Stimulated activated CD4-positive, alpha-beta T cell treated with anti-CD3 and anti-CD28 coated beads, Interleukin-2, amount 100 ng/mL, for 48 hours (primary cell): ENCODE results near the gene MMP19.
"Not testable (repeated sequence)": the region's sequence is repeated elsewhere in the genome, so short reads cannot be mapped to it uniquely, and the experiment has no call there.

Experiments used
- DNase-seq, 2 donors: peaks; one replicate each; pipeline ENCODE4 v3.0.0-alpha.2; 2020

The MMP19 gene

GRCh38 chr12:55842681-55843429 lies at the start of gene MMP19:
TSS of gene MMP19 (minus strand) at chr12:55842936. CDS start at chr12:55842830, 106 bp downstream.
- no peak for DNase-seq

DNA sequence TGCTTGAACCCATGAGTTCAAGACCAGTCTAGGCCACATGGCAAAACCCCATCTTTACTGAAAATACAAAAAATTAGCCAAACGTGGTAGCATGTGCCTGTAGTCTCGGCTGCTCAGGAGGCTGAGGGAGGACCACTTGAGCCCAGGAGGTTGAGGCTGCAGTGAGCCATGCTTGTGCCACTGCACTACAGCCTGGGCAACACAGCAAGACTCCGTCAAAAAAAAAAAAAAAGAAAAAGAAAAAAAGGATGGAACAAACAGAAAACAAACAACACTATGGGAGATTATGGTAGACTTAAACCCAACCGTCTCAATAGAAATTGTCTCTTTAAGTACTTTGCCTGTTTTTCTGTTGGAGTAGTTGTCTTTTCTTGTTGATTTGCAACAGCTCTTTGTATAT lies 48.6 kb upstream of the MMP19 start:
- no peak for DNase-seq

- DNase-seq: no peak
These were observed 42.4 kb upstream of the MMP19 start for GRCh38 chr12:55885113-55885512.

- no peak for DNase-seq
These were observed 35.1 kb upstream of the MMP19 start for GRCh38 chr12:55877824-55878223.

GRCh38 chr12:55875704-55876467 lies 33.1 kb upstream of the MMP19 start:
- DNase-seq: no peak

DNA sequence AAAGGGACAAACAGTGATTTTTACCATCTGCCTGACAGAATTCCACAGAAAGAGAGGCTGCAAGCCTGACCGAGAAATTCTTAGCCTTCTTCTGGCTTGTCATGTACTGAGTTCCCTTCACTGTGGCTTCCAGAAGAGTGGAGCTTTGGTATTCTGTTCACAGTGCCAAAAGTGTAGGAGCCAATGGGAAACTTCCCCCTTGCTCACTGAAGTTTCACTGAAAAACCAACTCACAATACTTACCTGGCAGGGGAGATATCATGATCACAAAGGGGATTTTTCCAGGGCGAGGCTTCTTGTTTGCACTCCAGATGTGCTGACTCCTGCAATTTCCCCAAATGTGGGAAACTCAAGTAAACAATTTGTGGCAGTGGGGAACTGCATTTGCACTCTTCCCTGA lies 31.7 kb upstream of the MMP19 start:
- no peak for DNase-seq

DNA sequence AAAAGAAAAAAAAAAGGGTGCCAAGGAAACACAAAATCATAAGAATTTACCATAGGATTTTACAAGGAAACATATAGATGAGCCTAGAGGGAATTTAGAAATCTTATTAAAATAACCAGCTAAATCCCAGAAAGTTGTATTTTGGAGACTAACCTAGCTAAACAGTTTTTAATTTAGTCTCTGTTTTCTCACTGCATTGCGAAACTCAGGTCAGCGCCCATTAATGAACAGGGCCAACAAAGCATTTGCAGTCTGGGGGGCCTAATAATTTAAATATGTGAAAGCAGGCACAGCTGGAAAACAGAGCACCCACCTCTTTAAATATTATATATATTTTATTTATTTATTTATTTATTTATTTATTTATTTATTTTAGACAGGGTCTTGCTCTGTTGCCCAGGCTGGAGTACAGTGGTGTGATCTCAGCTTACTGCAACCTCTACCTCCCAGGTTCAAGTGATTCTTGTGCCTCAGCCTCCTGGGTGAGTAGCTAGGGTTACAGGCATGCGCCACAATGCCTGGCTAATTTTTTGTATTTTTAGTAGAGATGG lies 23.8 kb upstream of the MMP19 start:
- not testable (repeated sequence) for DNase-seq

- no peak for DNase-seq
These were observed 22.6 kb upstream of the MMP19 start for GRCh38 chr12:55865327-55865726.

DNA sequence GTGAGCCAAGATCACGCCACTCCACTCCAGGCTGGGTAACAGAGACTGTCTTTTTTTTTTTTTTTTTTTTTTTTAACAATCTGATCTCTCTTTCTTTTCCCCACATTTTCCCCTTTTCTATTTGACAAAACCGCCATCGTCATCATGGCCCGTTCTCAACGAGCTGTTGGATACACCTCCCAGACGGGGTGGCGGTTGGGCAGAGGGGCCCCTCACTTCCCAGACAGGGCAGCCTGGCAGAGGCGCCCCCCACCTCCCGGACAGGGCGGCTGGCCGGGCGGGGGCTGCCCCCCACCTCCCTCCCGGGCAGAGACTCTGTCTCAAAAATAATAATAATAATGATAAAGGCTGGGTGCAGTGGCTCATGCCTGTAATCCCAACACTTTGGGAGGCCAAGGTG lies 20.2 kb upstream of the MMP19 start:
- not testable (repeated sequence) for DNase-seq

DNA sequence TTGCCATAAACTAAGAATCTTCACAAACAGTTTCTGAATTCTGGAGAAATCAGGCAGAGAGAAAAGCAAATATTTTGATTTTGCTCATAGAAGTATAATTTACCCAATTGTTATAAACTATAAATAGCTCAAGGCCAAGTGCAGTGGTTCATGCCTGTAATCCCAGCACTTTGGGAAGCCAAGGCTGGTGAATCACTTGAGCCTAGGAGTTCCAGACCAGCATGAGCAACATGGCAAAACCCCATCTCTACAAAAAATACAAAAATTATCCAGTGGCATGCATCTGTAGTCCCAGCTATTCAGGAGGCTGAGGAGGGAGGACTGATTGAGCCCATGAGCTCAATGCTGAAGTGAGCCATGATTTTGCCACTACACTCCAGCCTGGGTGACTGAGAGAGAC lies 19.6 kb upstream of the MMP19 start:
- DNase-seq: no peak

GRCh38 chr12:55861871-55862270 lies 19.1 kb upstream of the MMP19 start:
- no peak for DNase-seq

DNA sequence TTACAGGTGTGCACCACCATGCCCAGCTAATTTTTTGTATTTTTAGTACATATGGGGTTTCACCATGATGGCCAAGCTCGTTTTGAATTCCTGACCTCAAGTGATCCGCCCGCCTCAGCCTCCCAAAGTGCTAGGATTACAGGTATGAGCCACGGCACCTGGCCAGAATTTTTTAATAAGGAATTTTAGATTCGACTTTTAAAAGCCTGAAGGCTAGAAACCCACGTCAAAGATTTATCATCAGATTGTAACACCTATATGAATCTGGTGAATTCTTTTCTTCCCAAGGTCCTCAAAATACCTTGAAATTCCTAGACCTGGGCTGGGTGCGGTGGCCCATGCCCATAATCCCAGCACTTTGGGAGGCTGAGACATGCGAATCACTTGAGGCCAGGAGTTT lies 18.7 kb upstream of the MMP19 start:
- no peak for DNase-seq

DNA sequence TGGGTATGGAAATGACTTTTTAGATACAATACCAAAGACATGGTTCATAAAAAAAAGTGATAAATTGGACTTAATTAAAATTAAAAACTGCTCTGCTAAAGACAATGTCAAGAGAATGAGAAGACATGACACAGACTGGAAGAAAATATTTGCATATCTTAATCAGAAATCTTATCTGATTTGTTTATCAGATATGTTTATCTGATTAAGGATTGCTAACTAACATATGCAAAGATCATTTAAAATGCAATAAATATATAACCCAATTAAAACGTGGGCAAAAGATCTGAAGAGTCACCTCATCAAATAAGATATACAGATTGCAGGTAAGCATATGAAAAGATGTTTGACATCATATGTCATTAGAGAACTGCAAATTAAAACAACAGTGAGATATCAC lies 10.0 kb upstream of the MMP19 start:
- DNase-seq: no peak

GRCh38 chr12:55850893-55851292 lies 8.2 kb upstream of the MMP19 start:
- no peak for DNase-seq

DNA sequence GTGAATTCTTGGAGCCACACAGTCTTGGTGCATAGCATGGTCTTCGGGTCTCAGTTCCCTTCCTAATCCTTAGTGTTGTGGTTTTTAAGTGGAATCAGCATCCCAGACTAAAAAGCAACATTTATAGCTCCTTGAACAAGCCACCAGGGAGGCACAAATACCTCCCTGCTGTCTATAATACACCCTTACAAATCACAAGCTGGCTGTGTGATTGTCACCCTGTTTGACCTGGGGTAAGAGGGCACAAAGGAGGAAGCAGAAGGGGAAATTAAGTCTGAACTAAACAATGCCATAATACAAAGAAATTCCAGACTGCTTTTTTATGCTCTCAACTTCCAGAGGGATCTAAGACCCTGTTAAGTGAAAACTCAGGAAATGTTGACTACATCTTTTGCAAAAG lies 7.7 kb upstream of the MMP19 start:
- no peak for DNase-seq

DNA sequence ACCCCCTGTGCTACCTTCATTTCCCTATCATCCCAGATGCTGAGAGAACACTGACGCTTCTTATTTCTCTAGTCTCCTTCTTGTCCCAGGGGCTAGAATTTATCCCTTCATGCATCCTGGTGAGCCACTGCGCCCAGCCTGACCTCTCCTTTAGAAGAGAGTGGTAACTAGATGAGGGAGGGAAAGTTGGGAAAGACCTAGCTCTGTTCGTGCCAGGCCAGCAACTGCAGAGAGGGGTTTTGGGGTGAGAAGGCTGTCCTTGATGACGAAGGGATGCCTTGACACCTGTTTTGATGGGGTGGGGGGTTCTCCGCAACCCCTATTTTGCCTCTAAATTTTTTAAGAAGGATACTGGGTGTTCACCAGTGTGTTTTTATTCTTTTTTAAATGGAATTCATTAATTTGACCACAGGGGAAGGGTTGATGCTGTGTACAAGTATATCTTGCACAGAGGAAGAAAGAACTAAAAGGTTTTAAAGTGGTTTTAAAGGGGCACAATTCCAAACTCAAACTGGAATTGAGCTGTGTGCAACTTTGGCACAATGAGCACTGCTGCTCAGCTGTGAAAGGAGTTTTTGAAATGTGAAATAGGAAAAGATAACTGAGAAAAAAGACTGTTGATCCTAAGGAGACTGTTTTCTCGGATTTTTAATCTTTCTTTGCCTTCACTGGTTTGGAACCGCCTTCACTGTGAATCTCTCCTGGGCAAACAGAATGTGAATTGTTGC lies 7.0 kb upstream of the MMP19 start:
- DNase-seq: no peak

- DNase-seq: no peak
These were observed 5.0 kb upstream of the MMP19 start for GRCh38 chr12:55847603-55848291.

- DNase-seq: no peak
These were observed 4.3 kb upstream of the MMP19 start for GRCh38 chr12:55847033-55847432.

DNA sequence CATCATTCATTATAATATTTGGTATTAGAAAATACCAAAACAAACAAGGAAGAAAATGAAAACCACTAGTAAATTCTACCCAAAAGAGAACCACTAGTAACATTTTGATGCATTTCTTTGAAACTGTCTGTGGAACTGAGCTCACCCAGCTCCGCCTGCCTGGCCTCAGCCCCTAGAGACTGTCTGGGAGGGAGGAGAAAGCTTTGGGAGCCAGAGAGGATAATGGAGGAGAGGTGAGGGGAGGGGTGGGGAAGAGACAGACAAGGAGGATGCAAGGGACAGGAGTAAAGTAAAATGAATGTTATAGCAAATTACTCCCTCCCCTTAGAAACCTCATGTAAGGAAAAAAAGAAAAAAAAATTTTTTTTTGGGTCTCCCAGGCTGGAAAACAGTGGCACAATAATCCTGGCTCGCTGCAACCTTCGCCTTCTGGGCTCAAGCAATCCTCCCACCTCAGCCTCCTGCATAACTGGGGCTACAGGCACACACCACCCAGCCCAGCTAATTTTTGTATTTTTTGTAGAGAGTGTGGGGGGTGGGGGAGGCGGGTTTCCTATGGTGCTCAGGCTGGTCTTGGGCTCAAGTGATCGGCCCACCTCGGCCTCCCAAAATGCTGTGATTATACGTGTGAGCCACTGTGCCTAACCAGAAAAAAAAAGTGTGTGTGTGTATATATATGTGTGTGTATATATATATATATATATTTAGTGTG lies 3.2 kb upstream of the MMP19 start:
- no peak for DNase-seq

DNA sequence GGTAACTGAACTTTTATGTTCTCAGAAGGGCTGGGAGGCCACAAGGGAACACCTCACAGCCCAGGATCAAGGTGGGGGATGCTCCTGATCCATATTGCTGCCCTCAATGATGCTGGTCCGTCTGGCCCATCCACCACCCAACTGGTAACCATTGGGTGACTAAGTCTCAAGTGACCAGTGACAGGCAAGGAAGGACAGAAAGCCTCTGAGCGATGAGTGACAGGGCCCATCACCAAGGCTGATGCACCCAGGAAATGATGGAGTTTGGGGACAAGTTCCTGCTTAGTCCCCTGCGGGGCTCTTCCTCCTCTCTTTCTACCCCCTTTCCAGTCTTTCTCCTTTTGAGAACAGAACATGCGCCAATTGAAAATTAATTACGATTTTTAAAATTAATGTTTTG lies 2.6 kb upstream of the MMP19 start:
- no peak for DNase-seq

DNA sequence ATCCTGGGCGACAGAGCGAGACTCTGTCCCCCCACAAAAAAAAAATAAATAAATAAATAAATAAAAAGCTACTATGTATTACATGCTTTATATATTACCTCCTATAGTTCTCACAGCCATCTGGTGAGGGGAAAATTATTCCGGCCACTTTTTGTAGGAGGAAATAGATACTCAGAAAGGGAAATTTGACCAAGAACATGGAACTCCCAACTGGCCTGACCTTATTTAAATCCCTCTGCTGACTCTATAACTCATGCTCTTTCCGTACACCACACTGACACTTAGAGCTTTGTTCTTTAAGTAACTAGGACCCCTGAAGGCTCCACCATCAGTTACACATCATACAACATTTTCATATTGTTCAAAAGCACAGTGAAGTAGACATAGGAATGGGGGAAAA lies 2.2 kb upstream of the MMP19 start:
- DNase-seq: no peak

DNA sequence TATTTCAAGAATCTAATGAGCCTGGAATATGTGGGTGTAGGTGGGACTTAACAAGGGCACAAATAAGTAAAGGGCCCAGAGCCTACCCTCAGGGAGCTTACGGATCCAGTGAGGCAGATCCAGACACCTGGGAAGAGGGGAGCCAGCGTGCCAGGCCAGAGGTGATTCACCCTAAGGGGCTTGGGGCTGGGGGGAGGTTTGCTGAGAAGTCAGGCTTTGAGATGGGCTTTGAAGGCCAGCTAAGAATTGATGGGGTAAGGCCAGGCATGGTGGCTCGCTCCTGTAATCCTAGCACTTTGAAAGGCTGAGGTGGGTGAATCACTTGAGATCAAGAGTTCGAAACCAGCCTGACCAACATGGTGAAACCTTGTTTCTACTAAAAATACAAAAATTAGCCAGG lies 695 bp upstream of the MMP19 start:
- no peak for DNase-seq
